Cardiac muscle cell (in vitro differentiated cells and primary cell): ENCODE results near the gene POC1A. TPM values are rescaled to one million over a fixed set of nuclear protein-coding genes. Genes with fewer than 3 reads are reported as not detected.

Experiments used
- DNase-seq, 2 donors: peaks; one replicate each; pipeline versions ENCODE4 v3.0.0 to v3.0.0-alpha.2; 2010 to 2017; ENCODE audit warnings: low read depth in 1 of 2, low spot score in 1 of 2
- H3K27ac ChIP-seq: fragments of 200-600 bp; sonication (generic); 2 replicates; pipeline ENCODE4 v1.5.1; 2016
- H3K27me3 ChIP-seq: fragments of 200-600 bp; sonication (generic); 2 replicates; pipeline ENCODE4 v1.6.0; 2016; ENCODE audit warnings: control low read depth
- H3K36me3 ChIP-seq: fragments of 200-600 bp; sonication (generic); 2 replicates; pipeline ENCODE4 v1.5.1; 2016; ENCODE audit warnings: control low read depth
- H3K4me1 ChIP-seq: fragments of 200-600 bp; sonication (generic); 2 replicates; pipeline ENCODE4 v1.8.1; 2017; ENCODE audit warnings: low read depth, mild to moderate bottlenecking, mixed run types
- H3K4me3 ChIP-seq: fragments of 200-600 bp; sonication (generic); 2 replicates; pipeline ENCODE4 v1.5.1; 2016; ENCODE audit warnings: mild to moderate bottlenecking
- H3K9me3 ChIP-seq: fragments of 200-600 bp; sonication (generic); 2 replicates; pipeline ENCODE4 v1.5.1; 2017; ENCODE audit warnings: low read depth, mild to moderate bottlenecking, control low read depth
- polyA plus RNA-seq: library from polyadenylated mRNA; unstranded; fragments of >200 nt; fragmentation: Nextera tagmentation; extraction: Ambion mirVana; gene quantifications from 2 replicates; pipeline ENCODE4 v1.2.1, GENCODE V29; 2016
- total RNA-seq: library from RNA; depleted of rRNA; stranded (reverse); fragments of >200 nt; gene quantifications from 2 replicates; pipeline ENCODE4 v1.2.3, GENCODE V29; 2016
- TF ChIP-seq, protein P1 (sequence below): IDR thresholded peaks from 2 replicates; pipeline ENCODE4 v1.5.1; 2012; ENCODE audit warnings: low read depth, mild to moderate bottlenecking, low read length

POC1A gene
- total and polyA plus RNA-seq, 2 experiments from 2014 or later = 10.6 to 12.4 TPM

DNA sequence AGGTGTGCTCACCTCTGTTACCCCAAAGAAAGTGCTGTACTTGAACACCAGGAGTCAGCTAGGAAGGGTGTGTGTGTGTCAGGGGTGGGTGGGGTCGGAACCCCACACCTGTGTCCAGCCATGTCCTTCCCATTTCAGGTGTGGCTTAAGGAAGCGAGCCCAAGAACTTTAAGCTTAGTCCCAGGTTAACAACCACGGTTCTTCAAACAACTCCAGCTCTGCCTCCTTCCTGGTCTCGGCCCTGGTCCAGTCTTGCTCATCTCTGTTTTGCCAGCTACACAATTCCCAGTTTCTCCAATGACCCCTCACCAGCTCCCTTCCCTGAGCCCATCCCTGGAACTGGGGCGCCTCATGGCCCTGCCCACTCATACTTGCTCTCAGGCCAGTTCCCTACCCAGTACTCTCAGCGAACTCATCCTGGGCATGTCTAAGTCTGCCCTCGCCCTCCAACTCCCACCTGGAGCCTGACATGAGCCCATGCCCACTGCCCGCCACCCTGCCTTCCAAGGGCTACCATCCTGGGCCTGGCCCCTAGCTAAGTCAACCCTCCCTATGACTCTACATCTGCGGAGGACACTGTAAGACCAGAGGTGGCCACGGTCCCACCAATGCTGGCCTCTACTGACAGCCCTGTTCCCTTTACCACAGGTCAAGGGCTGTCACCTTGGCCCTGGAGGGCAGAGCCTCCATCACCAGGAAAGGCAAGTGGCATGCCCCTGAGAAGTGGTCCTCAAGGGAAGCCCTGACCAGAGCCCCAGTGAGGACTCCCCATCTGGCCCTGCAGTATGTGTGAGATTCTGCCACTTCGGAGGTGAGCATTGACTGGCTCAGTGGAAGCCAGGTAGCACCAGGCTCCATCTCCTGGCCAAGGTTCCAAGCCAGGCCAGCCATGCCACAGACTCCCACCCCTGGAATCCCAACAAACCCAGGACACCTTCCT lies 9.2 kb downstream of the POC1A start:
- TF ChIP-seq, protein P1, sequence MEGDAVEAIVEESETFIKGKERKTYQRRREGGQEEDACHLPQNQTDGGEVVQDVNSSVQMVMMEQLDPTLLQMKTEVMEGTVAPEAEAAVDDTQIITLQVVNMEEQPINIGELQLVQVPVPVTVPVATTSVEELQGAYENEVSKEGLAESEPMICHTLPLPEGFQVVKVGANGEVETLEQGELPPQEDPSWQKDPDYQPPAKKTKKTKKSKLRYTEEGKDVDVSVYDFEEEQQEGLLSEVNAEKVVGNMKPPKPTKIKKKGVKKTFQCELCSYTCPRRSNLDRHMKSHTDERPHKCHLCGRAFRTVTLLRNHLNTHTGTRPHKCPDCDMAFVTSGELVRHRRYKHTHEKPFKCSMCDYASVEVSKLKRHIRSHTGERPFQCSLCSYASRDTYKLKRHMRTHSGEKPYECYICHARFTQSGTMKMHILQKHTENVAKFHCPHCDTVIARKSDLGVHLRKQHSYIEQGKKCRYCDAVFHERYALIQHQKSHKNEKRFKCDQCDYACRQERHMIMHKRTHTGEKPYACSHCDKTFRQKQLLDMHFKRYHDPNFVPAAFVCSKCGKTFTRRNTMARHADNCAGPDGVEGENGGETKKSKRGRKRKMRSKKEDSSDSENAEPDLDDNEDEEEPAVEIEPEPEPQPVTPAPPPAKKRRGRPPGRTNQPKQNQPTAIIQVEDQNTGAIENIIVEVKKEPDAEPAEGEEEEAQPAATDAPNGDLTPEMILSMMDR = no peak
- Histone ChIP-seq H3K9me3 (no peaks in the 10 kb centered on the region), H3K36me3 (no peaks in the 10 kb centered on the region), H3K4me3 (no peak overlapping the region), H3K4me1 (peaks cover 3% of the 10 kb centered on the region), H3K27ac (no peak overlapping the region), H3K27me3 (no peaks in the 10 kb centered on the region)
- DNase-seq = no peak

DNA sequence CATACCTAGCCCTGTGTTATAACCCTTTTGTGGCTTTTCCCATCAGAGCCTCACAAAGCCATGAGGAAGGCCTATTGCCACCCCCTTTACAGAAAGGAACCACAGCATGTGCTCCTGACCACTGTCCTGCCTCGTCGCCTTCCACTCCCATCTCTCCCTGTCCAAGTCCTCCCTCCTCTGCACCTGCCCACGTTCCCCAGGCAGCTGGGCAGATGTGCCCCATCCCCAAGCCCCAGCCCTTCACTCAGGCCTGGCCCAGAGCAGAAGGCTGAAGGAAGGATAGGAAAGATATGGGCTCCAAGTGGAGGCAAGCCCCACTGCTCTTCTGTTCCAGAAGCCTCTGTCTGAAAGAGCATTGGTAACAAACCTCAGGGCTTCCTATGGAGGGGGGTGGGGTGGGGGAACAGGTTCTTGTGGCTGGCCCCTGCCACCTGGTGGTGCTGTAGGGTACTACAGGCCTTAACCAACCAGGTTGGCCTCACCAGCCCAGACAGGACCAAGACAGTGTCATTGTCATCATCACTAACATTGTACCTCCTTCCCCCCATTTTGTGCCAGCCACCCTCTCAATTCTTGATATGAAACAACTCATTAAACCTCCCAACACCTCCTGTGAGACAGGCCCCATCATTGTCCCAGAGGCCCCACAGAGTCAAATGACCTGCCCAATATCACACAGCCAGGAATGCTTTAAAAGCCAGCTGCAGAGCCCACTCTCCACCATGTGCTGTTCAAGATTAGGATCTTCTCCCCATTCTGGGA lies 10.0 kb downstream of the POC1A start:
- Histone ChIP-seq H3K4me3 (no peak overlapping the region), H3K9me3 (no peaks in the 10 kb centered on the region), H3K36me3 (no peaks in the 10 kb centered on the region), H3K27me3 (no peaks in the 10 kb centered on the region), H3K4me1 (peaks cover 3% of the 10 kb centered on the region), H3K27ac (no peak overlapping the region)
- DNase-seq = peak; percentile 89
- TF ChIP-seq, protein P1 = peak; percentile 93

DNA sequence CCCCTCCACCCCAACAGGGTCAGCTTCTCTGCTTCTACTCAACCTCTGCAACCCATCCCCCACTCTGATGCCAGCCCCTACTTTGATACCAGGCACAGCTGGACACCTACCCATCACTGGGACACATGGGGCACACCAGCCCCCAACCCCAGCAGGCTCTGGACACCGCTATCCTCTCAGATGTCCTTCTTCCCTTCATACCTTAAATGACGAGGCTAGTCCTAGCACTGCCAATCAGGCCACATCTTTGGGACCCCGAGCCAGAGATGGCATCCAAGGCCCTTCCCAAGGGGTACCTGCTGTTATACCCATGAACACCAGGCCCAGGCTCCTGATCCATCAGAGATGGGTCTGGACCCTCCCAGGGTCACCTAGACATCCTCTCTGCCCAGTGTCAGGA lies 10.6 kb downstream of the POC1A start:
- no peak for DNase-seq
- H3K27ac ChIP-seq = no peak overlapping the region
- TF ChIP-seq, protein P1 = no peak
- no peaks in the 10 kb centered on the region for H3K36me3 ChIP-seq
- no peaks in the 10 kb centered on the region for H3K9me3 ChIP-seq
- H3K27me3 ChIP-seq = no peaks in the 10 kb centered on the region
- peaks cover 3% of the 10 kb centered on the region for H3K4me1 ChIP-seq
- no peak overlapping the region for H3K4me3 ChIP-seq

DNA sequence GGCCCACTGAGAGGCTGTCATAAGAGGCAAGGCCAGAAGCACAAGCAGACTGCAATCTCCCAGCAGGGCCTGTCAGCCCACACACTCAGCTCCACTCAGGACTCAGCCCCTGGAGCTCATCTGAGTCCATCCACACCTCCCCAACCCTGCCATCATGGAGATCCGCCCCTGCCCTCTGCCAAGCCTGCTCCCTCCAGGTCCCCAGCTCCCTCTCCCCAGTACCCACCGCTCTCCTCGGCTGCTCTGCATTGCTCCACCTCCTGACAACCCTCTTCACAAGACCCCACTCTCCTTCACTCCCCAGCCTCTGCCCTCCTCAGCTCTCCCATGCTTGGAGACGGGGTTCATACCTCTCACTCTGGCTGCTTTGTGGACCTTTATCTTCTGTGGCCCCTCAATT lies 11.1 kb downstream of the POC1A start:
- Histone ChIP-seq H3K4me3 (no peak overlapping the region), H3K27ac (no peak overlapping the region), H3K9me3 (no peaks in the 10 kb centered on the region), H3K27me3 (no peaks in the 10 kb centered on the region), H3K4me1 (peaks cover 3% of the 10 kb centered on the region), H3K36me3 (no peaks in the 10 kb centered on the region)
- DNase-seq = no peak
- TF ChIP-seq, protein P1 = no peak

DNA sequence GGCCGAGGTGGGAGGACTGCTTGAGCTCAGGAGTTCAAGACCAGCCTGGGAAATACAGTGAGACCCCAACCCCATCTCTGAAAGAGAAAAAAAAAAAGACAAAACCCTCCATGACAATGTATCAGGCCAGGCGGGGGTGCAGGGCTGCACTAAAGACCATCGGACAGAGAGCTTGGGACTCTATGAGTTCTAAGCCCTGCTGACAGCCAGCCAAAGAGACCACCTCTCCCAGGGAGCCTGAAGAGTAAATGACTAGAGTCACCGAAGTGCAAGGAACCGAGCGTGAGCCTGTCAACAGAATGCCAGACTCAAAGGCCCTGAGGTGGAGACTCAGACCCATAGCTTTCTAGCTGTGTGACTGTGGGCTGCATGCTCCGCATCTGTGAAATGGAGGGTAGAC lies 12.5 kb downstream of the POC1A start:
- H3K27me3 ChIP-seq = no peaks in the 10 kb centered on the region
- peaks cover 3% of the 10 kb centered on the region for H3K4me1 ChIP-seq
- TF ChIP-seq, protein P1 = no peak
- DNase-seq = no peak
- H3K36me3 ChIP-seq = no peaks in the 10 kb centered on the region
- no peaks in the 10 kb centered on the region for H3K9me3 ChIP-seq
- H3K27ac ChIP-seq = no peak overlapping the region
- no peak overlapping the region for H3K4me3 ChIP-seq
